IMR-90 (cell line): ENCODE data around the gene DCUN1D3. TPM values are rescaled to one million over a fixed set of nuclear protein-coding genes. Genes with fewer than 3 reads are reported as not detected.

ENCODE experiments used
- ATAC-seq: fragments of 200-7000 bp; cut with Tn5 transposase; 2 replicates; pipeline ENCODE4 v1.9.1; 2020; ENCODE audit warnings: low read depth, mild to moderate bottlenecking, moderate library complexity
- BruUV-seq: library from RNA; stranded (reverse); fragments of 400-500 nt; replicated peaks from 2 replicates; lab custom pipeline; 2021; lab: Mats Ljungman, UMichigan
- CTCF ChIA-PET: fragments of 300-600 bp; formaldehyde crosslinking; extraction: SDS; loops from one replicate; lab custom pipeline; 2021; ENCODE audit warnings: antibody characterized with exemption; lab: Yijun Ruan, JAX
- POLR2A ChIA-PET: fragments of 300-600 bp; sonication (Branson Sonifier 250); formaldehyde crosslinking; loops from one replicate; lab custom pipeline; 2022; ENCODE audit warnings: antibody characterized with exemption; ENCODE audit not compliant: unreplicated experiment; lab: Charles Lee
- DNase-seq: peaks from one replicate; pipeline ENCODE4 v3.0.0; 2013
- H2AFZ ChIP-seq: replicated peaks from 2 replicates; pipeline ENCODE3; 2013; ENCODE audit warnings: low read length, mild to moderate bottlenecking; ENCODE audit not compliant: poor library complexity
- H2AK5ac ChIP-seq: 2 replicates; pipeline ENCODE4 v1.6.1; 2013; ENCODE audit warnings: low read depth, low read length, inconsistent platforms
- H2AK9ac ChIP-seq: replicated peaks from 2 replicates; pipeline ENCODE3; 2013; ENCODE audit warnings: mild to moderate bottlenecking, low read depth, low read length, moderate library complexity; ENCODE audit not compliant: poor library complexity
- H2BK120ac ChIP-seq: 2 replicates; pipeline ENCODE4 v1.6.1; 2013; ENCODE audit warnings: low read depth, low read length, inconsistent platforms
- H2BK15ac ChIP-seq: 3 replicates; pipeline ENCODE4 v1.6.1; 2013; ENCODE audit warnings: low read depth, low read length, inconsistent platforms
- H2BK20ac ChIP-seq: 2 replicates; pipeline ENCODE4 v1.6.1; 2013; ENCODE audit warnings: low read depth, mild to moderate bottlenecking, inconsistent platforms, low read length, moderate library complexity
- H2BK5ac ChIP-seq: 2 replicates; pipeline ENCODE4 v1.6.1; 2013; ENCODE audit warnings: mild to moderate bottlenecking, low read depth, low read length, inconsistent platforms; ENCODE audit not compliant: poor library complexity, severe bottlenecking
- H3K14ac ChIP-seq: replicated peaks from 2 replicates; pipeline ENCODE4 v1.6.1; 2013; ENCODE audit warnings: low read depth, low read length, inconsistent platforms
- H3K18ac ChIP-seq: 2 replicates; pipeline ENCODE4 v1.6.1; 2013; ENCODE audit warnings: low read depth, low read length, control low read depth
- H3K23ac ChIP-seq: 2 replicates; pipeline ENCODE4 v1.6.1; 2013; ENCODE audit warnings: low read depth, low read length, inconsistent platforms
- H3K27ac ChIP-seq: 2 replicates; pipeline ENCODE4 v1.5.1; 2013; ENCODE audit warnings: mild to moderate bottlenecking, control low read depth, low read length; ENCODE audit not compliant: insufficient read depth
- H3K27me3 ChIP-seq: 2 replicates; pipeline ENCODE4 v1.6.1; 2013; ENCODE audit warnings: low read length; ENCODE audit not compliant: control insufficient read depth, insufficient read depth
- H3K36me3 ChIP-seq: 2 replicates; pipeline ENCODE4 v1.6.1; 2013; ENCODE audit warnings: low read length, mixed read lengths; ENCODE audit not compliant: control insufficient read depth, insufficient read depth
- H3K4ac ChIP-seq: 2 replicates; pipeline ENCODE4 v1.6.1; 2013; ENCODE audit warnings: low read depth, low read length, inconsistent platforms
- H3K4me1 ChIP-seq: 2 replicates; pipeline ENCODE4 v1.6.1; 2013; ENCODE audit warnings: low read length, mixed read lengths; ENCODE audit not compliant: control insufficient read depth, insufficient read depth
- H3K4me2 ChIP-seq: 2 replicates; pipeline ENCODE4 v1.6.1; 2013; ENCODE audit warnings: low read depth, mild to moderate bottlenecking, control low read depth, low read length, moderate library complexity
- H3K4me3 ChIP-seq: 2 replicates; pipeline ENCODE4 v1.5.1; 2013; ENCODE audit warnings: low read depth, mild to moderate bottlenecking, control low read depth, low read length, moderate library complexity; ENCODE audit not compliant: insufficient read depth
- H3K56ac ChIP-seq: 2 replicates; pipeline ENCODE4 v1.6.1; 2013; ENCODE audit warnings: low read length, inconsistent platforms; ENCODE audit not compliant: insufficient read depth; ENCODE audit errors: extremely low read depth
- H3K79me1 ChIP-seq, 2 experiments: 2 replicates each; pipeline ENCODE4 v1.6.1; 2013; ENCODE audit warnings: low read length in 2 of 2, inconsistent platforms in 1 of 2, low read depth in 1 of 2
- H3K9ac ChIP-seq: 2 replicates; pipeline ENCODE4 v1.6.1; 2013; ENCODE audit warnings: low read depth, low read length, control low read depth
- H3K9me1 ChIP-seq: 2 replicates; pipeline ENCODE4 v1.6.1; 2013; ENCODE audit warnings: low read length, inconsistent platforms; ENCODE audit not compliant: insufficient read depth
- H3K9me3 ChIP-seq: 2 replicates; pipeline ENCODE4 v1.6.1; 2013; ENCODE audit warnings: low read length; ENCODE audit not compliant: control insufficient read depth, insufficient read depth
- H4K20me1 ChIP-seq: 2 replicates; pipeline ENCODE4 v1.6.1; 2013; ENCODE audit warnings: low read length, inconsistent platforms; ENCODE audit not compliant: insufficient read depth
- H4K5ac ChIP-seq: 2 replicates; pipeline ENCODE4 v1.6.1; 2013; ENCODE audit warnings: mild to moderate bottlenecking, low read depth, low read length, control low read depth
- H4K8ac ChIP-seq, 2 experiments: 2 replicates each; pipeline ENCODE4 v1.6.1; 2013; ENCODE audit warnings: low read depth in 2 of 2, low read length in 2 of 2, control low read depth in 1 of 2, inconsistent platforms in 1 of 2
- H4K91ac ChIP-seq: 2 replicates; pipeline ENCODE4 v1.6.1; 2013; ENCODE audit warnings: low read depth, low read length, inconsistent platforms; ENCODE audit not compliant: insufficient read depth
- BHLHE40 ChIP-seq: fragments of 150-350 bp; IDR thresholded peaks from 2 replicates; pipeline ENCODE4 v1.6.1; 2016; ENCODE audit warnings: mild to moderate bottlenecking, low read depth, low read length
- CEBPB ChIP-seq: IDR thresholded peaks from 2 replicates; pipeline ENCODE4 v1.6.1; 2012; ENCODE audit warnings: low read depth, low read length, improper control_type of control experiment
- ELK1 ChIP-seq: fragments of 150-350 bp; IDR thresholded peaks from 2 replicates; pipeline ENCODE4 v1.6.1; 2016; ENCODE audit warnings: low read depth, mild to moderate bottlenecking, low read length, moderate library complexity, borderline replicate concordance
- FOS ChIP-seq: fragments of 150-350 bp; IDR thresholded peaks from 2 replicates; pipeline ENCODE4 v1.6.1; 2016; ENCODE audit warnings: low read depth, low read length
- MAZ ChIP-seq: IDR thresholded peaks from 2 replicates; pipeline ENCODE4 v1.6.1; 2012; ENCODE audit warnings: low read depth, mild to moderate bottlenecking, low read length, improper control_type of control experiment, moderate library complexity, borderline replicate concordance
- MXI1 ChIP-seq: IDR thresholded peaks from 2 replicates; pipeline ENCODE4 v1.6.1; 2012; ENCODE audit warnings: low read depth, mild to moderate bottlenecking, low read length, moderate library complexity, borderline replicate concordance
- NFE2L2 ChIP-seq: fragments of 150-350 bp; IDR thresholded peaks from 2 replicates; pipeline ENCODE4 v1.6.1; 2016; ENCODE audit warnings: low read depth, mild to moderate bottlenecking, low read length
- SMC3 ChIP-seq: fragments of 150-350 bp; IDR thresholded peaks from 2 replicates; pipeline ENCODE4 v1.6.1; 2016; ENCODE audit warnings: low read depth, mild to moderate bottlenecking, antibody characterized with exemption, low read length, moderate library complexity
- WGBS, 2 experiments: methylation state at CpG; one replicate each; pipeline versions ENCODE4 v1.1.5 to v1.1.7; 2013; ENCODE audit warnings: missing lambda C conversion rate in 2 of 2; ENCODE audit not compliant: insufficient read length in 1 of 2; ENCODE audit errors: extremely low coverage in 2 of 2; 5-methylcytosine and 5-hydroxymethylcytosine counted together
- dilution Hi-C: fragments of 300-500 bp; cut with HindIII; formaldehyde crosslinking; loops from one replicate; pipeline ENCODE4 v1.14.3; 2018; ENCODE audit warnings: low sequenced_read_pairs; ENCODE audit not compliant: unreplicated experiment
- in situ Hi-C: fragments of 300-500 bp; cut with MboI; formaldehyde crosslinking; loops from 3 replicates; pipeline ENCODE4 v1.14.3; 2019; ENCODE audit warnings: low sequenced_read_pairs, inconsistent platforms, mixed read lengths
- intact Hi-C: fragments of 100-400 bp; cut with micrococcal nuclease; formaldehyde crosslinking; loops from 2 replicates; pipeline ENCODE4 v1.10.0; 2022
- polyA plus RNA-seq, 3 experiments: library from polyadenylated mRNA; depleted of rRNA; stranded (reverse); fragments of >200 nt; gene quantifications; 2 replicates each; pipeline ENCODE4 v1.2.3, GENCODE V29; 2012; ENCODE audit warnings: low replicate concordance in 1 of 3
- total RNA-seq: library from RNA; depleted of rRNA; stranded (reverse); fragments of >200 nt; gene quantifications from 2 replicates; pipeline ENCODE4 v1.2.3, GENCODE V29; 2012

DCUN1D3 gene
- total and polyA plus RNA-seq, 2 of the 4 experiments (the other 2 are of a cell fraction): 8.1 to 42.3 TPM

DNA sequence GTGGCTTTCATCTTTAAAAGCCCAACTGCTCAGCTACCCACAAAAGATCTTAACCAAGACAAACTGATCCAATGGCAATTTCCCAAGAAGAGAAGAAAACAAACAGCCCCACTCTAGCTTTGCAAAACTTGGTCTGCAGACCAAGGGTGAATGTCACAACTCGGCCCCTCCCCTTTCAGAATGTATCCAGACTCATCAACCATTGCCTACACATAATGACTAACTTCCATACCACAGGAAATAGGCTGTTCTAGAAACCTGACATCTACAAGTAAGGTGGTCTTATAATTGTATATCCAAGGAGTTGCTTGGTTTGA is 16.0 kb downstream of the DCUN1D3 start:
- ChIA-PET POLR2A (no interaction called here), CTCF (interaction anchor here (1.4 kb wide), 1 partner anchor 18 kb away, joined by 4 read pairs; no protein-coding TSS in a partner anchor)
- H3K14ac ChIP-seq: no peak overlapping the region
- no peak overlapping the region; the same call in 1 of the 2 replicates for H3K4me2 ChIP-seq
- peaks cover 10 to 79% of the 10 kb centered on the region in 2 experiments; a peak in 3 of 4 replicates for H3K79me1 ChIP-seq
- no peak overlapping the region for H3K56ac ChIP-seq
- H3K36me3 ChIP-seq: no peaks in the 10 kb centered on the region
- DNase-seq: peak; percentile 88
- peak overlapping the region; percentile 30 for H2BK5ac ChIP-seq
- H3K27ac ChIP-seq: no peak overlapping the region
- no peak overlapping the region for H3K9ac ChIP-seq
- H2BK120ac ChIP-seq: no peak overlapping the region
- no peak overlapping the region for H2BK20ac ChIP-seq
- H3K4me1 ChIP-seq: peaks cover 17% of the 10 kb centered on the region
- H2BK15ac ChIP-seq: 0 out of 3 replicates have a peak overlapping the region, but pooled peaks have one; percentile 6
- H4K5ac ChIP-seq: no peak overlapping the region
- peaks cover 51% of the 10 kb centered on the region; the same call in 1 of the 2 replicates for H4K20me1 ChIP-seq
- H4K8ac ChIP-seq: peak overlapping the region in 1 of 2 experiments; percentile 3; a peak in 1 of 4 replicates
- no peak overlapping the region for H2AK5ac ChIP-seq
- H3K27me3 ChIP-seq: no peaks in the 10 kb centered on the region
- H3K4ac ChIP-seq: no peak overlapping the region
- no peak overlapping the region for H3K4me3 ChIP-seq
- ATAC-seq: peak; percentile 79
- BruUV-seq: no TSS peak
- no peak overlapping the region for H3K23ac ChIP-seq
- H2AFZ ChIP-seq: no peak overlapping the region
- H4K91ac ChIP-seq: no peak overlapping the region
- no peak overlapping the region for H2AK9ac ChIP-seq
- H3K9me3 ChIP-seq: no peaks in the 10 kb centered on the region
- TF ChIP-seq SMC3: no peak
- TF ChIP-seq NFE2L2: no peak
- TF ChIP-seq CEBPB: peak; percentile 85
- TF ChIP-seq FOS: no peak
- no peak for TF ChIP-seq MXI1
- no peak for TF ChIP-seq ELK1
- TF ChIP-seq BHLHE40: no peak
- 0 out of 2 replicates have a peak, but pooled peaks have one; percentile 13 for TF ChIP-seq MAZ
- dilution Hi-C loops: no loop called here
- intact Hi-C loops: loop anchor here (2.0 kb wide), 1 partner anchor 17 kb away; no protein-coding TSS in a partner anchor
- H3K18ac ChIP-seq: no peak overlapping the region
- in situ Hi-C loops: no loop called here
- H3K9me1 ChIP-seq: peaks cover 26% of the 10 kb centered on the region
- no CpG with 5 or more reads among the region's 1 CpG for WGBS, 2 experiments
